Ascending aorta (tissue), 2 donors: Measurements from ENCODE around the gene SREBF1. TPM values are rescaled to one million over a fixed set of nuclear protein-coding genes. Genes with fewer than 3 reads are reported as not detected.

Source experiments
- DNase-seq, 2 donors: peaks; one replicate each; pipeline ENCODE4 v3.0.0-alpha.2; 2019; ENCODE audit warnings: low spot score in 2 of 2
- H3K27ac ChIP-seq, 2 donors: fragments of 200-600 bp; sonication (generic); one replicate each; pipeline ENCODE4 v1.5.1; 2016 to 2017; ENCODE audit warnings: mild to moderate bottlenecking in 1 of 2
- H3K27me3 ChIP-seq: fragments of 200-600 bp; sonication (generic); one replicate; pipeline ENCODE4 v1.5.1; 2017
- H3K36me3 ChIP-seq, 2 donors: fragments of 200-600 bp; sonication (generic); one replicate each; pipeline ENCODE4 v1.5.1; 2016
- H3K4me1 ChIP-seq, 2 donors: fragments of 200-600 bp; sonication (generic); one replicate each; pipeline ENCODE4 v1.5.1; 2016 to 2017; ENCODE audit warnings: mild to moderate bottlenecking in 1 of 2
- H3K4me3 ChIP-seq, 2 donors: fragments of 200-600 bp; sonication (generic); one replicate each; pipeline ENCODE4 v1.5.1; 2016 to 2017; ENCODE audit warnings: mild to moderate bottlenecking in 1 of 2
- H3K9me3 ChIP-seq, 2 donors: fragments of 200-600 bp; sonication (generic); one replicate each; pipeline ENCODE4 v1.5.1; 2016
- CTCF ChIP-seq, 3 experiments: fragments of 200-600 bp in 2 of 3; fragments of 450-650 bp in 1 of 3; sonication (generic) in 2 of 3; IDR thresholded peaks; one replicate each; pipeline ENCODE4 v1.5.1; 2016 to 2019; ENCODE audit warnings: antibody characterized with exemption in 3 of 3, mild to moderate bottlenecking in 1 of 3, moderate library complexity in 1 of 3
- intact Hi-C: fragments of 100-400 bp; cut with DNase I; formaldehyde crosslinking; loops from one replicate; pipeline ENCODE4 v1.15.1; 2023
- total RNA-seq: library from RNA; depleted of rRNA; stranded (reverse); fragments of >200 nt; gene quantifications from one replicate; pipeline ENCODE4 v1.1.0, GENCODE V29; 2016

SREBF1 gene
- total RNA-seq, 1 donor from 2014 or later, result 141 TPM

- peaks cover 9 to 20% of the 10 kb centered on the region in 2 donors for H3K4me1 ChIP-seq
- H3K27ac ChIP-seq, result no peak overlapping the region
- no peak for TF ChIP-seq CTCF (IDR thresholded peaks at IDR 0.05)
- no peaks in the 10 kb centered on the region for H3K9me3 ChIP-seq
- no peaks in the 10 kb centered on the region for H3K27me3 ChIP-seq
- no peak for DNase-seq
- H3K4me3 ChIP-seq, result no peak overlapping the region
- intact Hi-C loops, result no loop called here
- peaks cover 7 to 14% of the 10 kb centered on the region in 2 donors for H3K36me3 ChIP-seq
Measured at GRCh38 chr17:17846645-17847044, 9.9 kb upstream of the SREBF1 start.

- DNase-seq, result no peak
- Histone ChIP-seq H3K36me3 (peaks cover 7 to 14% of the 10 kb centered on the region in 2 donors), H3K4me1 (peaks cover 9 to 24% of the 10 kb centered on the region in 2 donors), H3K4me3 (no peak overlapping the region), H3K27me3 (no peaks in the 10 kb centered on the region), H3K9me3 (no peaks in the 10 kb centered on the region), H3K27ac (no peak overlapping the region)
- intact Hi-C loops, result no loop called here
- no peak for TF ChIP-seq CTCF (IDR thresholded peaks at IDR 0.05)
Measured at GRCh38 chr17:17846003-17846402, 9.2 kb upstream of the SREBF1 start.

GRCh38 chr17:17845046-17845775, 8.4 kb upstream of the SREBF1 start:
- Histone ChIP-seq H3K4me3 (no peak overlapping the region), H3K9me3 (no peaks in the 10 kb centered on the region), H3K27me3 (no peaks in the 10 kb centered on the region), H3K36me3 (peaks cover 7 to 14% of the 10 kb centered on the region in 2 donors), H3K4me1 (peaks cover 9 to 32% of the 10 kb centered on the region in 2 donors), H3K27ac (no peak overlapping the region)
- intact Hi-C loops, result no loop called here
- no peak for DNase-seq
- TF ChIP-seq CTCF (IDR thresholded peaks at IDR 0.05), result no peak

GRCh38 chr17:17844500-17844899, 7.7 kb upstream of the SREBF1 start:
- Histone ChIP-seq H3K4me3 (no peak overlapping the region), H3K27ac (no peak overlapping the region), H3K9me3 (no peaks in the 10 kb centered on the region), H3K4me1 (peaks cover 12 to 31% of the 10 kb centered on the region in 2 donors), H3K27me3 (no peaks in the 10 kb centered on the region), H3K36me3 (peaks cover 7 to 14% of the 10 kb centered on the region in 2 donors)
- intact Hi-C loops, result no loop called here
- no peak for TF ChIP-seq CTCF (IDR thresholded peaks at IDR 0.05)
- DNase-seq, result no peak

GRCh38 chr17:17844079-17844478, 7.3 kb upstream of the SREBF1 start:
- Histone ChIP-seq H3K27me3 (no peaks in the 10 kb centered on the region), H3K36me3 (peaks cover 7 to 14% of the 10 kb centered on the region in 2 donors), H3K9me3 (no peaks in the 10 kb centered on the region), H3K4me3 (no peak overlapping the region), H3K4me1 (peaks cover 12 to 31% of the 10 kb centered on the region in 2 donors), H3K27ac (no peak overlapping the region)
- intact Hi-C loops, result no loop called here
- no peak for TF ChIP-seq CTCF (IDR thresholded peaks at IDR 0.05)
- no peak for DNase-seq
